GM12892 (cell line): ENCODE measurements around the gene NBDY.

Source experiments
- POLR2A ChIP-seq: IDR thresholded peaks from 2 replicates; pipeline ENCODE4 v1.6.1; 2011; ENCODE audit warnings: low read depth, low read length, control low read depth
- POLR2AphosphoS5 ChIP-seq: IDR thresholded peaks from 2 replicates; pipeline ENCODE4 v1.6.1; 2011; ENCODE audit warnings: low read depth, low read length, control low read depth
- TAF1 ChIP-seq: IDR thresholded peaks from 2 replicates; pipeline ENCODE4 v1.6.1; 2011; ENCODE audit warnings: low read depth, mild to moderate bottlenecking, control low read depth, low read length, borderline replicate concordance

GRCh38 chrX:56804867-56805266 lies 75.8 kb downstream of the NBDY start:
- TF ChIP-seq POLR2A = no peak
- no peak for TF ChIP-seq TAF1
- no peak for TF ChIP-seq POLR2AphosphoS5
